Renal cortex interstitium (tissue), 11 donors: ENCODE measurements around the gene MTCH1. TPM values are rescaled to one million over a fixed set of nuclear protein-coding genes. Genes with fewer than 3 reads are reported as not detected.

Experiments
- DNase-seq, 11 donors: peaks; one replicate each; pipeline ENCODE4 v3.0.0-alpha.2; 2013; ENCODE audit warnings: low read depth in 9 of 11, low spot score in 4 of 11; ENCODE audit errors: extremely low read depth in 1 of 11
- polyA plus RNA-seq, 3 donors: library from polyadenylated mRNA; unstranded; fragments of 120-200 nt; gene quantifications; one replicate each; pipeline ENCODE4 v1.2.1, GENCODE V29; 2013; ENCODE audit not compliant: insufficient read length in 3 of 3

The MTCH1 gene
- polyA plus RNA-seq, 3 donors: 146 to 187 (median 167) TPM

DNA sequence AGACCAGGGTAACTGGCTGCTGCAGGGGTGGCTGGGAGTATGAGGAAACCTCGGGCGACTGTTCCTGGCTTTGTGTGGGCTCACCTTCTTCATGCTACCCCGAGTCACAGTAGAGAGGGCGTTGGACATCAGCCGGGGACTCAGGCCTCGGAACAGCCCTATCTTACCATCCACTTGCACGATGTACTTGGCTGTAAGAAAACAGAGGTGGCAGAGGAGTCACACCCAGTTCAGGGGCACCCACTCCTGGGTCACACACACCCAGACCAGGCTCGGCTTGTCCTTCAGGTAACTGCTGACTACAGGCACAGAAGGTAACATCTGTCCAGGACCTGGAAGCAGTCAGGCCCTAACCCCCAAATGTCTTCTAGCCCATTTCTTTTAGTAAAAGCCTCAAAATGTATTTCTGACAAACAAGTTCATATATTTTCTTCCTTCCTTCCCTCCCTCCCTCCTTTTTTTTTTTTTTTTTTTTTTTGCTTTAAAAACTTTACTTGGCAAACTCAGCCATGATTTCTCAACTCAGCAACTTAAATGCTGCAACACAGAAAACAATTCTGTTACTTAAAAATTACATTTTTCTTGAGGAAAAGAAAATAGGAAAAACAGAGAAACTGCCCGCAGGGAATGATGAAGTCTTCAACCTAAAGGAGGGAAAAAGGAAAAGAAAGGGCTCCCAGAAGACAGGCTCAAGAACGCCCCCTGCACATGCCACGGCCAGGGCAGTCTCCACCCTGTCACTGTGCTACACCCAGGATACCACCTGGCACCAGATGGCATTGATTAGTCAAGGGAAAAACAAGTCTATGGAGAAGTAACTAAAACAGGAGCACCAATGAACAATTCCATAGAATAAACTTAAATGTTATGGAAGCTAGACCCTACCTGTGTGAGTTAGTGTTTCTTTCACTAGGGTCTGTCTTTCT lies 7.3 kb downstream of the MTCH1 start:
- no peak for DNase-seq

- no peak for DNase-seq
Measured at GRCh38 chr6:36977470-36977941, 8.5 kb downstream of the MTCH1 start.

DNA sequence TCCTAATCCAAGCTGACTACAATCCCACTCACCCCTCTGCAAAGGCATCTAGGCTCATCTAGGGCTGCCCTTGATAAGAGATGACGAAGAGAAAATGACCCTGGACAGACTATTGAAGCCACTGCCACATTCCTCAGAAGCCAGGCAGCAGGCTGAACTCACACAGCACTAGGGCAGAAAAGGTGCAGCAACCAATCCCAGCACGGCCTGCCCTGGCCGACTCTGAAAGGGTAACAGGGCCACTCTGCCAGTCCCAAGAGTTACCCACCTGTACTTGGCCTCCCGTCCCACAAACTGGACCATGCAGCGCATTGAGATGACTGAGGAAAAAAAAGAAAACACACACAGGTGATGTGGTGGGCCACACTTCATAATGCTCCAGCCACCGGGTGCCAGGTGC lies 9.1 kb downstream of the MTCH1 start:
- DNase-seq: no peak

- DNase-seq: no peak
Measured at GRCh38 chr6:36976509-36976908, 9.5 kb downstream of the MTCH1 start.

GRCh38 chr6:36976007-36976264 lies 10.1 kb downstream of the MTCH1 start:
- DNase-seq: no peak

DNA sequence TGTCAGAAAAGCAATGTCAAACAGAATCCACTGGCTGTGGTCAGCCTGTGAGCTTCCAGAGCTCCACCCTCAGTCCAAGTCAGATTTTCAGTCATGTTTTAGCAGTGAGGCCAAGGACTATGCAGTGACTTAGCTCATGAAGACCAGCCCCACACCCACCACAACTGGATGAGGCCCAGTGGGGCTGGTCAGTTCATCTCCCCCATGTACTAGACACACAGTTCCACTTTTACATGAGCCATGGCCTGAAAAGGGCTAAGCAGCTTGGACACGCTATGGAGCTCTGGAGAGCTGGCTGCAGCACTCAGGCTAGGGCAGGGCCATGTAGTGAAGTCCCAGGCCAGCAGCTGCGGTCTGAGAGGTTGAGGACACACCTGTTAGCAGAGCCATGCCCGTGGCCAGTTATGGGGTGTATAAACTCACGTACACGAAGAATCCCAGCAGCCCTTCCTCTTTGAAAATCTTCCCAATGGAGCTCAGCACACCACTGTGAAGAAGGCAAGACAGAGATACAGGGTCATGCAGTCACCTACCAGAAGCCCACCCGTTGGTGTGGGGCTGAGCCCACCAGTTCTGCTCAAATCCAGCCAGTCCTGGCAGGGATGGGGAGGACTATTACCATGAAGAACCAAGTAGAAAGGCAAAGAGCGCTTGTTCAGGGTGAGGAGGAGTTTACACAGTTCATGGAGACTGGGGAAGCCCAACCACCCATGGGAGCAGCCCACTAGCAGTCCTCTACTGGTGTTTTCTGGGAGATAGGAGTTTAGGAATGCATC lies 10.6 kb downstream of the MTCH1 start:
- no peak for DNase-seq

GRCh38 chr6:36973647-36974046 lies 12.3 kb downstream of the MTCH1 start:
- no peak for DNase-seq

GRCh38 chr6:36973190-36973589 lies 12.8 kb downstream of the MTCH1 start:
- no peak for DNase-seq

DNA sequence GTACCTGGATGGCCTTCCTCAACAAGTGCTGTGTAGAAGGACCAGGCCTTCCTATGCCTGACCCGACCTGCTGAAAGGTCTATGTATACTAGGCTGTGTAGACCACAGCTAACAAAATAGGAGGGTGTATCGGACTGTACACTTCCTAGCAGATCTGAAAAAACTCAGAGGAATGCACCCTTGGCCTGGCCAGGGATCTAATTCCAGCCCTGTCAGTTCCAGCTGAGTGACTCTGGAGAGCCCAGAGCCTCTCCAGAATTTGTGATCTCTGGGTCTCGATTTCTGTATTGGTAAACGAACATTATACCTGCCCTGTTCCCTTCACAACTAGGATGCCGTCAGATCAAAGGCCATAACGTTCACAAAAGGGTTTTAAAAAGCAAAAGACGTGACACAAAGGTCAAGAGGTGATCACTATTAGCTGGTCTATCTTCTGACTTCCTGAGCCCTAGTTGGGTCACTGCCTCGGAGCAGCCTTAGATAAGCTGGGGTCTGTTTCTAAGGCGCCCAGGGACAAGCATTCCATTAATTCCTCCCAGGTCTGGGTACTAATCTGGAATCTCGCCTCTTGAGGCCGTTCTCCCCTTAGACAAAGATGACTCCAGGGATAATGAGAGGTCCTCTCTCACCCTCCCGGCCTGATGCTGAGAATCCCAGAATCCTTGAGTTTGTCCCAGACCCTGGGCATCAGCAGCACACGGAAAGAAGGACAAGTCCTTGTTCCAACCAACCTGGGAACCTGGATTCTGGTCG lies 13.9 kb downstream of the MTCH1 start:
- DNase-seq: no peak

GRCh38 chr6:36970892-36971842 lies 14.8 kb downstream of the MTCH1 start:
- no peak for DNase-seq

- no peak for DNase-seq
Measured at GRCh38 chr6:36969988-36970891, 15.8 kb downstream of the MTCH1 start.

GRCh38 chr6:36969240-36969691 lies 16.7 kb downstream of the MTCH1 start:
- no peak for DNase-seq

- no peak for DNase-seq
Measured at GRCh38 chr6:36968266-36968977, 17.6 kb downstream of the MTCH1 start.

DNA sequence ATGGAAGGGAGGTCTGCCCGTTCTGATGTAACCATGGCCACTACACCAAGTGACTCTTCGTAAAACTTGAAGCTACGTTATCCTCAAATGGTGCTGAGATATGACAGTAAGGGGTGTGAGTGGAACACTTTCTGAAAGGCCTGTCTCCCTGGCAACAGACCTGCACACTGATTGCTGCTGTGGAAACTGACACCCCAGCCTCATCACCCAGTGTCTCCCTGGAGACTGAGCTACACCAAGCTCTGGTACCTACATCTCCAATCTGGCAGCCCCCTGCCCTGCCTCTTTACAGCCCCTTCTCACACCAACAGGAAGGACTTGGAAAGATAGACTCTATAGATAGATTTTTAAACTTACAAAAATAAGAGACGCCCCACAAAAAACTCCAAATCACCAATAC lies 18.2 kb downstream of the MTCH1 start:
- DNase-seq: no peak

DNA sequence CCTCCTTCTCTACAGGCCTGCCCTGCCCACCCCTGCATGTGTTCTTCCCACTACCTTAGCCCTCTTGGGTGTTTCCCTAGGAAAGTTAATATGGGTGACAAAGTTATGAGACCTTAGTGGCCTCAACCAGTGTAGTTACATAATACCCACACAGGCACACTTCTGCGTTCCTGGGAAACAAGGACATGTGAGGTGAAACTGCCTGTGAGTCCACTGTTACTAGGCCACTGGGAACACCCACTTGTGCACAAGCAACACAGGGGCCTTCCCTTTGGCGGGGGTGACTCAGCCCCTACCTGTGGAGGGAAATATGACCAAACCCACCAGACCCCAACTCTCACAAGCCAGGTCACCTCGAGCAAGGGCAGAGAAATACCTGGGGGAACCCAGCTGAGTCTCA lies 18.7 kb downstream of the MTCH1 start:
- no peak for DNase-seq

GRCh38 chr6:36964908-36965307 lies 21.1 kb downstream of the MTCH1 start:
- no peak for DNase-seq

- DNase-seq: no peak
Measured at GRCh38 chr6:36964349-36964748, 21.6 kb downstream of the MTCH1 start.
